CD4-positive, alpha-beta T cell treated with Interleukin-15 for 4 hours (primary cell): ENCODE results near the gene MCUB.
"Not testable (repeated sequence)": the region's sequence is repeated elsewhere in the genome, so short reads cannot be mapped to it uniquely, and the experiment has no call there.

Experiments used
- DNase-seq: peaks from one replicate; pipeline ENCODE4 v3.0.0-alpha.2; 2020; ENCODE audit warnings: low spot score

Gene MCUB

DNA sequence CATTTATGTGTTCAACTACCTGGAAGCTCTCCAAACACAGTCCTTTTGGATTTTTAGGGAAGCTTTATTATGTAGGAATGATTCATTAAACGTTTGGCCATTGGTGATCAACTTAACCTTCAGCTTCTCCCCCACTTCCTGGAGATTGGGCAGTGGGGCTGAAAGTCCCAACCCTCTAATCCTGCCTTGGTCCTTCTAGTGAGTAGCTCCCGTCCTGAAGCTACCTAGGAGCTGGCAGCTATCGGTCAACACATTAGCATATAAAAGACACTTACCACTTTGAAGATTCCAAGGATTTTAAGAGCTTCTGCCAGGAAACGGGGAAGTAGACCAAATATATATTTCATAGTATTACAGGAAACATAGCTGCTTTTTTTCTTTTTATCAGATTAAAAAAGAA, 69.7 kb downstream of the MCUB start:
- no peak for DNase-seq

DNA sequence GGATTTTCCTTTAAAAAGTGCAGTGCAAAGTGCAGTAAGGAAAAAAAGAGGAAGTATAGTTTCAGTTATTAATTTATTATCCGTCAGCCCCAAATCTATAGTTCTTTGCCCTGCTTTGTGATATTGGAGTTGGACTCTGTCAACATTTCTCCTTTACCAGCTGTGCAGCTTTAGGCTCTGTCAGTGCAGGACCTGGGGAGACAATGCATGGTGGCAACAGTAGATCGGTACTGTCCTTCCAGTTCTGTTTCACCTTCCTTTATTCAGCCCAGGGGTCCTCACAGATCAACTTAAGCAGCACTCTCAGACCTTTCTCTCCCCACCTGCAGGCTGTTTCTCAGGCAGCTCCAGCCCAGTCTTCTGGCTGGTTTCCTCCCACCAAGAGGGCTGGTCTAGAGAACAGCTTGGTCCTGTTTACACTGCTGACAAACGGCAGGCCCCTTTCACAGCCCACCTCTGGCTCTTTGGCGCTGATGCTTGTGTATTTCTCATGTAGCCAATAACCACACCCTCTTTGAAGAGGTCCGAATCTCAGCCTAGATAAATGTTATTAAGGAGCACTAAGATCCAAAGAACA, 71.6 kb downstream of the MCUB start:
- DNase-seq: no peak

DNA sequence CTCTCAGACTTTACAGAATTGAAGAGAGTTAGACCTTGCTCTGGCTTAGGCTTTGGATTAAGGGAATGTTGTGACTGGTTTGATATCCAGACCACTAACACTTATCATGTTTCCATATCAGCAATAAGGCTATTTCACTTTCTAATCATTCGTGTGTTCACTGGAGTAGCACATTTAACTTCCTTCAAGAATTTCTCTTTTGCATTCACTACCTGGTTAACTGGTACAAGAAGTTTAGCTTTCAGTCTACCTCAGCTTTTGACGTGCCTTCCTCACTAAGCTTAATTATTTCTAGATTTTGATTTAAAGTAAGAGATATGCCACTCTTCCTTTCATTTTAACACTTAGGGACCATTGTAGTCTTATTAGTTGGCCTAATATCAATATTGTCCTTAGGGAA, 80.6 kb downstream of the MCUB start:
- DNase-seq: no peak

DNA sequence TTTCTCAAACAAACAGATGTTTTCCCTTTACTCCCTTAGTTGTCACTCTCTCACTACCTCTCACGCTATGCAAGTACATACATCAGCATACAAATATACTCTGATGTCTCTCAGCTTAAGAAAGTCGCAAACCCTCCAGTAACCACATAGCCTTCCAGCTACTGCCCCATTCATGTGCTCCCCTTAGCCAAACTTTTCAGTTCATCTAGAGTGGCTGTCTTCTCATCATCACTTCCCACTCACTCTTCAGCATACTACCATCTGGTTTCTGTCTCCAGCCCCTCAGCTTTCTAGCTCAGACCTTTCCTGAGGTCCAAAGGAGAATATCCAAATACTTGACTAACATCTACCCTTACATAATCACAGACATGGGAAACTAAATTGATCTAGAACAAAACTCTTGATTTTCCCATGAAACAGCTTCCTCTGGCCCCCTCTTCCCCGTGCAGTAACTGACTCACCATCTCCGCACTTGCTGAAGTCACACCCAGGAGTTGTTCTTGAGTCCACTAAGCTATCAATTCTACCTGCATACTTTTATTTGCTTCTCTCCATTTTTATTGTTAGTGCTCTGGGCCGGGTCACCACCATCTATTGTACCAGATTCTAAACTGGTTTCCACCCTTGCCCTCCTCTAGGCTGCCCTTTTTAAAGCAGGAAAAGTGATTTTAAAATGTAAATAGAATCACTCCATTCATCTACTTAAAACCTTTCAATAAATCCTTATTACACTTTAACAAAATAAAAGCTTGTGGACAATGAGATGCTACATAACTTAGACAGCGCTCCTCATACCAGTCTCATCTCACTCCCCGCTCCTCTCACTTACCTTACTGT, 86.0 kb downstream of the MCUB start:
- no peak for DNase-seq

DNA sequence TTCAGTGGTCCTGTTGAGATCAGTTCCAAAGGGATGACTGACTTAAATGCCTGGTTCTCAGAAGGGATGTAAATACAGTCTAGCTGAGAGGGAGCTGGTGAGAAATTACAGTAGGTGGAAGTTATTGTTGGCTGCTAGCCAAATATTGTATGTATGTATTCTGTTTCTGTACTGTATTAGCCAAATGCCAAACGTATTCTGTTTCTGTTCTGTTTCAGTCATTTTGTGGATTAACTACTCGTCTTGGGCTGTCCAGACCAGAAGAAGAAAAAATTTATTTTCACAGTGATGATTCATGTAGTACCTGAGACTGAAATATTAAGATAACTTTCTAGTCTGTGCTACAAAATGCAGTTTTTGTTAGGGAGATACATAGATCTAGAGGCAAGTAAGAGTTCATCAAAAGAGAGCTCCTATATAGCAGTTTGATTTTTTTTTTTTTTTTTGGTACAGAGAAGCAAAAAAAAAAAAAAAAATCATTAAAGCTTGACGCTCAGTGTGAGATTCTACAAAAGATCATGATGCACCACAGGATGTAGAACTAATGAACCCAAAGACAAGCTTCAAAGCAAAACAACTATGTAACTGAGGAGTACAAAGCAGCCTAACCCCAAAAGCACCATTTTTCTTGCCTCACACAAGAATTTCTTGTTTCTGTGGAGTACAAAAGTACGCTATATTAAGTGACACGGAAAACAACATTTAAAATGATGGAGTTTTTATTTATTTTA, 88.4 kb downstream of the MCUB start:
- peak; percentile 60 for DNase-seq

DNA sequence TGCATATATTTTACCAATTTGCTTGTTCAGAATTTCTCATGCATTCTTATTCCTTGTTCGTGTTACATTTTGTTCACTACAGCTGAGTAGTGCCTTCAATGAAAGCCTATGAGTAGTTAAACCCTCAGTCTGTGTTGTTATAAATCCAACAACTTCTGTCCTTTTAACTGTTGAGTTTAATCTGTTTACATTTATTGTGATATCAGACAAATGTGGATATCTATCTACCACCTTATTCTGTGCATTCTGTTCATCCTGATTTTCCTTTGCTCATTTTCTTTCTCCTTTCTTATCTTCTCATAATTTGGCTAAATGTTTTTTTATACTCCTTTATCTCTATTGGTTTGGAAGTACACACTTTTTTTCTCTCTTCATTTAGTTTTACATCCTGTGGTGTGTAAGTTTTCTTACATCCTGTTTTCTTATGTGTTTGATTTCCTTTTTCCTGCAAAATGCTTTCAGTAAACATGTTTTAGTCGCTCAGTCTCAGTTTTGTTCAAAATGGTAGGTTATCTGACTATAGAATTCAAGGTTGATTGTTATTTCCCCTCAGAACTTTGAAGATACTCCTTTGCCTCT, 89.0 kb downstream of the MCUB start:
- DNase-seq: no peak

DNA sequence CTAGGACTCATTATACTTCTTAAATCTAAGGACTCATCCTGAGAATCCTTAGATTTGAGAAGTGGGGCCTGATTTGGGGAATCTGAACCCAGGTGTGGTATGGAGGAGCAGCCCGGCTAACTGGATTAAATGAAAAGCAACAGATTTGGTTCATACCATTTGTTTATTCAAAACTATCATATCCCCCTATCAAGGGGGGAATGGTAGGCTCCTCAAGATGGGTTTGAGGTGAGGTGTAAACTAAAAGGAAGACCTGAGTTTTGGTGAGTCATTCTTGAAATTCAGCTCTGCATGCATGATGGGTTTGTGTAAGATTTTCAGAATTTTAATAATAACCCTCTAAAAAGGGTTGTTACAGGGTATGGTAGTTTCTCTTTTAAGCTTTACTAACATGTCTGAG, 89.8 kb downstream of the MCUB start:
- DNase-seq: peak; percentile 77

DNA sequence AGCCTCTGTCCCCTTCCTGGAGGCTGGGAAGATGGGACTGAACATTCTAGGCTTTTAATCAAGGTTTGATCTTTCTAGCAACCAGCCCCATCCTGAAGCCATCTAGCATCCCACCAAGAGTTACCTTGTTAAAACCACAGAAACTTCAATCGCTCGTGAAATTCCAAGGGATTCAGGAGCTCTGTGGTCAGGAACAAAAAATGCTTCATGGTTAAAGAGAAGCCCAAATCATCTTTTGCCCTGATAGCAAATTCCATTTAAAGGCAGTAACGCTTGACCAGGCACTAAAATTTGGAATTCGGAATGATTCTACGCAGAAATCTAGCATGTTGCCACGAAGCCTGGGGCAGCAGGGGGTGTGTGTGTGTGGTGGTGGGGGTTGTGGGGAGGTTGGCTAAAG, 95.3 kb downstream of the MCUB start:
- DNase-seq: no peak

DNA sequence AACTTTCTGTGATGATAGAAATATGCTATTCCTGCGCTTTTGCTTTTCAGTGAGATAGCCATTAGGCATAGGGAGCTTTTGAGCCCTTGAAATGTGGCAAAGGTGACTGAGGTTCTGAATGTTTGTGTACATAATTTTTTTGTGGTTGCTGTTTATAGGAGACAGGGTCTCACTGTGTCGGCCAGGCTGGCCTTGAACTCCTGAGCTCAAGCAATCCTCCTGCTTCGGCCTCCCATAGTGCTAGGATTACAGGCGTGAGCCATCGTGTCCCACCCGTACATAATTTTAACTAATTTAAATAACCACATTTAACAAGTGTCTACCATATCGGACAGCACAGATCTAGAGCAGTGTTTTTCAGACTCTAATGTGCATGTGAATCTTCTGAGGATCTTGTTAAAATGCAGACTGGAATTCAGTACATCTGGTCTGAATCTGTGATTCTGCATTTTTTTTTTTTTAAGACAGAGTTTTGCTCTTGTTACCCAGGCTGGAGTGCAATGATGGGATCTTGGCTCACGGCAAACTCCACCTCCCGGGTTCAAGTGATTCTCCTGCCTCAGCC, 97.9 kb downstream of the MCUB start:
- DNase-seq: no peak

DNA sequence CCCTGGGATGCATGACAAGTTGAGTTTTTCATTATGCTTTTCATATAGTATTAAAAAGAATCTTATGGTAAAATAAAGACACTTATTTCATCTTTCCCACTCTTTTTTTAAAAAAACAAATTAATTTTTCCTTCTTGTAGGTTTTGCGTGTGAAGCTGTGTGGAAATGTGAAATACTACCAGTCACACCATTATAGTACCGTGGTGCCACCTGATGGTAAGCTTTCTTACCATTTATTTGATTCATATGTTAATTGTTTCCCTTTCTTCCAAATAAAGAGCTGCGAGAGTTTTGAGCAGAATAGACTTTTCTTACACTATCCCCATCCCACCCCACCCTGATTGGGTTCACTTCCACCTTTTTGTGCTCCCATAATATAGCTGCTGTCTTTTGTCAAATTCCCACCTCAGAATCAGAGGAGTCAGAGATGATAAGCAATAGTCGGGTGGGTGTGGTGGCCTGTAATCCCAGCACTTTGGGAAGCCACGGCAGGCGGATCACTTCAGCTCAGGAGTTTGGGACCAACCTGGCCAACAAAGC, 98.9 kb downstream of the MCUB start:
- DNase-seq: peak; percentile 18

DNA sequence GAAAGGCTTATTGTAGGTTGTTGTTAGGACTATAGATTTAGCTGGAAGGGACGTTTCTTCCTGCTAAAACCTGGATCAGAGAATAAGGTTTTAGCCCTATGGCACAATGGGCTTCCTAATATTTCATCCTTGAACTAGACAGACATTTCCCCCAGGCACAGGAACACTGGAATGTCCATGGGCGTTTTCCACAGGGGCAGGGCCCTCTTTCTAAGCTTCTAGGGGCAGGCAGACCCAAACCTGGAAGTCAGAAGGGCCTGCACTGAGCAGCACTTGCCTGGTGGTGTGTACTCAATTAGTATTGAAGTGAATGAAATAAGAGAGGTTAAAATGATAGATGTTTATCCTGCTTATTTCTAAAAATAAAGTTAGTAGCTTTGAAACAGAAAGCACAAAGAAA, 102.1 kb downstream of the MCUB start:
- DNase-seq: no peak

DNA sequence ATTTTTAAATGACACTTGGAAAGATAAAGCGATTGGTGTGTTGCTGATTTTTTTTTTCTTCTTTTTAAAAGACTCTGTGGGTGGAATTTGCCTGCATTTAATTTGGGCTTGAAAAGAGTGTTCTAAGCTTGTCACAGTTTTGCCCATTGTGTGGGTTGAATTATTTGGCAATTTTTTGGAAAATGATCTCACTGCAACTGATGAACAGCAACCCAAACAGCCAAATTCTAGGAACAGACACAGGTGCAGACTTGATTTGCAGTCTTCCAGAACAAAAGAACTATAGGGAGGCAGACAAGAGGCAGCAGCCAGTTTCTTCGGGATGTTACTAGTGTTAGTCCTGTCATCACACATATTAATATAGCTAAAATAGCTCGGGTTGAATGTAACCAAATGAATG, 102.7 kb downstream of the MCUB start:
- DNase-seq: no peak

DNA sequence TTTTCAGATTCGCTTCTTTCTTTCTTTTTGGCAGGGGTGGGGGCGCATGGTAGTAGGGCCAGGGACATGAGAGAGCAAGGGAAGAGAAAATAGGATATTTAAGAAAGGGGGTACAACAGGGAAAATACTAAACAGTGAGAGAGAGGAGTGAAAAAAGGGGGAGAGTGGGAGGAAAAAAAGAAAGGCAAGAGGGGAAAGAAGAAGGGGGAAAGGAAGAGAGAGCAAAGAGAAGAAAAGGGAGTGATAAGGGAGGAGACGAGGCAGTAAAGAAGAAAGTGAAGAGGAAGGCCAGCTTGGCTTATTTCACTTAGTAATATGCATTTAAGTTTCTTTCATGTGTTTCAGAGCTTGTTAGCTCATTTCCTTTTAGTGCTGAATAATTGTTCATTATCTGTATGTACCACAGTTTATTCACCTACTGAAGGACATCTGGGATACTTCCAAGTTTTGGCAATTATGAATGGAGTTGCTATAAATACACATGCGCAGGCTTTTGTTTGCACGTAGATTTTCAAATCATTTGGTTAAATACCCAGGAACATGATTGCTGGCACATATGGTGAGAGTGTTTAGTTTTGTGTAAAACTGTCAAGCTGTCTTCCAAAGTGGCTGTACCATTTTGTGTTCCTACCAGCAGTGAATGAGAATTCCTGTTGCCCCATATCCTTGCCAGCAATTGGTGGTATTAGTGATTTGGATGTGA, 105.9 kb downstream of the MCUB start:
- DNase-seq: no peak

DNA sequence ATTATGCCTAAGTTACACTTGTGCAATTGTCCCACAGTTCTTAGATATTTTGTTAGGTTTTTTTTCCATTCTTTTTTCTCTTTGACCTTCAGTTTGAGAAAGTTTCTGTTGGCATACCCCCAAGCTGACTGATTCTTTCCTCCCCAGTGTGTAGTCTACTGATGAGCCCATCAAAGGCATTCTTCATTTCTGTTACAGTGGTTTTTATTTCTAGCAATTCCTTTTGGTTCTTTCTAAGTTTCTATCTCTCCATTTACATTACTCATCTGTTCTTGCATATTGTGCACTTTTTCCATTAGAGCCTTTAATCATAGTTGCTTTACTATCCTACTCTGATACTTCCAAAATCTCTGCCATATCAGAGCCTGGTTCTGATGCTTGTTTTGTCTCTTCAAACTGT, 111.3 kb downstream of the MCUB start:
- no peak for DNase-seq

DNA sequence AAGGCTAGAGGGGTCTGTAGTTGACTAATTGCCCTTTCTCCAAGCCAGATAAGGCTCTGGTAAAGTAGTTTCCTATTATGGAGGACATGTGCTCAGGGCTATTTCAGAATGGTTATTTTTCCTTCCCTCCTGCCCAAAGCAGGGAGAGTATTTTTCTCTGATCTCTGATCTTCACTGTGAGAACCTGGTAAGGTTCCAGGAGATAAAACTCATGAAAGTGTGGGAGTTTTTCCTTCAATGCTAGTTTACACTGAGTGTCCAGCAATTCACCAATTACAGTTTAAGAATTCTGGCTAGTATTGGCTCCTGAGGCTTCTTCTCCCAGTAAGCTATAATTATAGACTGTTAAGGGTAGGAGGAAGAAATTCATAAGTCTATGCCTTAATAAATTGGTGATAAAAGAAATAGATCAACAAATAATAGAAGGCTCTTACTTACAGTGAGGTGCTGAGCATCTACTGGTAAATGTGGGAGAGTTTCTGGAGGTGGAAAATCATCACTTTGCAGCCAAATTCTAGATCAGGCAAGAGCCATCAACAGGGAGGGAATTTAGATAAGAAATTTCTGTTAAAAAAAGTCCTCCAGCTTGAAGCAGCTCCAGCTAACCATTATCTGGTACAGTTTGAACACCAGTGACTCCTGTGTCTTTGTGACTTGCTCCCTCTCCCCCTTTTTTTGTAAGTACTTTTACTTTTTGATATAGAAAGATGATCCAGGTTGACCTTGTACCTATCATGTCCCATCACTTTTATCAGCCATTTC, 112.3 kb downstream of the MCUB start:
- DNase-seq: no peak

DNA sequence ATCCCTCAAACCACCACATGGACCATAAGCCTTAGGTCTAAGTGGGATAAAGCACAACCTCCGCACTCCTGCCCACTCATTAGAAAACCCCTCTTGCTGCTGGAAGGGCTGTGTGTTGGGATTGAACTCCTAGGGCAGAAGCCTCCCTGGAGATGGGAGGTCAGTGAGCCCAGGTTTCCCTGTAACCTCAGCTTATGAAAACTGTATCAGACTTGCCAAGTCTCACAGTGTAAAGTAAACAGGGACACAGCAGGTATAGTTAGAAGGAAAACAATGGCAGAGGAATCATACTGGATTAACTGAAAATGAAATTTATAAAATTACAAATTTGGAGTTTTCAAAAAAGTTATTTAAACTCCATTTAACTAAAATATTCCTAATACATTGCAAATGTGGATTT, 113.3 kb downstream of the MCUB start:
- DNase-seq: no peak

DNA sequence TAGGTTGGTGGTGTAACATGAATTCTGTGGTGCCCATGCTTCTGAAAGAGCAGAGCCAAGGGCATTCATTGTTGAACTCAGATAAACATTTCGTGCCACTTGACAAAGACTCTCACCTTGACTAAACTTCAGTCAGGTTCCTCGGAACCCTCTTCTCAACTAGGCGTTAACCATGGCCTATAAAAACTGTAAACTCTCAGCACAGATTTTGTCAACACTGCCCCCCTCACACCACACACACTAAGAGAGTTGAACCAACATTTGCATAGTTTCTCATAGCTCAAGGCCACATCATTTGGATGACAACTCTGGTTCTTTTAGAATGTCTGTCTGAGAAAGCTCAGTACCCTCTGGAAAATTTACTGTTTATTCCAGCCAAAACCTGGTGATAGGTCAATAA, 115.1 kb downstream of the MCUB start:
- DNase-seq: no peak

DNA sequence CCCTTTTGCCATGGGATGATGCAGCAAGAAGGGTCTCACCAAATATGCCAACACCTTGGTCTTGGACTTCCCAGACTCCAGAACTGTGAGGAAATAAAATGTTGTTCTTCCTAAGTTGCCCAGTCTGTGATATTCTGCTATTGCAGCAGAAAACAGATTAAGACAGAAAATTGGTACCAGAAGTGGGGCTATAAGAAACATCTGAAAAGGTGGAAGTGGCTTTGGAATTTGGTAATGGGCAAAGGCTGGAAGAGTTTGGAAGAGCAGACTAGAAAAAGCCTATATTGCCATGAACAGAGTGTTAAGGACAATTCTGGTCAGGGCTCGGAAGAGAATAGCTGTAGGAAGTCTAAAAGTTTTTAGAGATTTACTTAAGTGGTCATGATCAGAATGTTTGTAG, 115.8 kb downstream of the MCUB start:
- DNase-seq: no peak

DNA sequence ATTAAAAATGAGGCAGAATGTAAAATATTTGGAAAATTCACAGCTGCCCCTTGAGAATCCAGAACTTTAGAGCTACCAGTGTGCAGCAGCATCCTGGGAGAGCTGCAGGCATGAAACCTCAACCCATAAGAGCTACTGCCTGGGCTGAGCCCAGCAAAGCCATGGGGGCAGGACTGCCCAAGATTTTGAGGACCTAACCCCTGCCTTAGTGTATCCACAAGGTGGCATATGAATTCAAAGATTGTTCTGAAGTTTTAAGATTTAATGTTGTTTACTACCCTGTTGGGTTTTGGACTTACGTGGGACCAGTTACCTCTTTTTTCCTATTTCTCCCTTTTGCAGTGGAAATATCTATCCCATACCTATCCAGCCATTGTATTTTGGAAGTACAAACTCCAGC, 116.8 kb downstream of the MCUB start:
- no peak for DNase-seq

DNA sequence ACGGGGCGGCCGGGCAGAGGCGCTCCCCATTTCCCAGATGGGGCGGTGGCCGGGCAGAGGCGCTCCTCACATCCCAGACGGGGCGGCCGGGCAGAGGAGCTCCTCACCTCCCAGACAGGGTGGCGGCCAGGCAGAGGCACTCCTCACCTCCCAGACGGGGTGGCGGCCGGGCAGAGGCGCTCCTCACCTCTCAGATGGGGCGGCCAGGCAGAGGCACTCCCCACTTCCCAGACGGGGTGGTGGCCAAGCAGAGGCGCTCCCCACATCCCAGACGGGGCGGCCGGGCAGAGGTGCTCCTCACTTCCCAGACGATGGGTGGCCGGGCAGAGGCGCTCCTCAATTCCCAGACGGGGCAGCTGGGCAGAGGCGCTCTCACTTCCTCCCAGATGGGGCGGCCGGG, 118.4 kb downstream of the MCUB start:
- not testable (repeated sequence) for DNase-seq

DNA sequence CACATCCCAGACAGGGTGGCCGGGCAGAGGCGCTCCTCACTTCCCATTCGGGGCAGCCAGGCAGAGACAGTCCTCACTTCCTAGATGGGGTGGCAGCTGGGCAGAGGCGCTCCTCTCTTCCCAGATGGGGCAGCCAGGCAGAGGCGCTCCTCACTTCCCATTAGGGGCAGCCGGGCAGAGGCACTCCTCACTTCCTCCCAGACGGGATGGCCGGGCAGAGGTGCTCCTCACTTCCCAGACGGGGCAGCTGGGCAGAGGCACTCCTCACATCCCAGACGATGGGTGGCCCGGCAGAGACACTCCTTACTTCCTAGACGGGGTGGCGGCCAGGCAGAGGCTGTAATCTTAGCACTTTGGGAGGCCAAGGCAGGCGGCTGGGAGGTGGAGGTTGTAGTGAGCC, 118.9 kb downstream of the MCUB start:
- DNase-seq: not testable (repeated sequence)
